GM21825 (cell line): Measurements from ENCODE around the gene ASB18.
"Not testable (repeated sequence)": the region's sequence is repeated elsewhere in the genome, so short reads cannot be mapped to it uniquely, and the experiment has no call there.

ENCODE experiments used
- ATAC-seq: cut with Tn5 transposase; IDR thresholded peaks from one replicate; pipeline ENCODE4 v1.9.1; 2021; ENCODE audit warnings: mild to moderate bottlenecking, moderate library complexity; ENCODE audit not compliant: unreplicated experiment

ASB18 gene

DNA sequence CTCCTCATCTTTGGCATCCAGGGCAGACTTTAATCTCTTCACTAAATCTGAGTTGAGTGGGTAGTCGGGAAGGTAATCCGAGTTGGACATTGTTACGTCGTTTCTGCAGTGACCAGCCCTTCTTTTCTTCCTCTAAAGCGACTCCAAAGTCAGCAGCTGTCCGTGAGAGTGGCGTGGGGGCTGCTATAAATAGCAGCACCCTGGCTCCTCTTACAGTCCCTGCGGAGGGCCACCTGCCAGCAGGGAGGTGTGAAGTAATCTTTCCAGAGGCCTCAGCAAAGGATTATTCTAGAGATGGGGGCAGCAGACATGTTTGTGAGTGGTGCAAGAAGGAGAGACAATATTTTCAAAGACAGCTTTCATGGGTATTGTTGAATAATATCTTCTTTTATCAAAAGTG lies at the start of gene ASB18:
Gene ASB18 (minus strand): TSS at position 151 of the 400 bp plus-strand sequence. CDS start 61 bp downstream, at position 90.
- ATAC-seq = no peak

DNA sequence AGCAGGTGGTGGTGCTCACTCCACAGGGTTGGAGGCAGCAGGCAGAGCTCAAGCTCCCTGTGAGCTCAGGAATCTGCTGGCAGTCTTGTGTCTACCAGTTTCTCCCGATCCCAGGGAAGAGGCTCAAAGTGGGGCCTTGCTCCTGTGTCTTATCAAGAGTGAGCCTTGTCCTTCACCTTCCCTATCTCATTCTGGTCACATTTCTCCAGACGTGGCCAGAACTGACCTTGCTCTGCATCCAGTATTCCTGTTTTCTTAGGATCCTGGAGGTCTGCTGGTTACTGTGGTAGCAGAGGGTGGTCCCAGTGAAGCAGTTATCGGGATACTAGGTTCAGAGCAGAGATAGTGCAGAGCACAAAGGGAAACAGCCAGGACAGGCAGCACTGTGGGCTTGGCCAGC lies 47.1 kb upstream of the ASB18 start:
- no peak for ATAC-seq

DNA sequence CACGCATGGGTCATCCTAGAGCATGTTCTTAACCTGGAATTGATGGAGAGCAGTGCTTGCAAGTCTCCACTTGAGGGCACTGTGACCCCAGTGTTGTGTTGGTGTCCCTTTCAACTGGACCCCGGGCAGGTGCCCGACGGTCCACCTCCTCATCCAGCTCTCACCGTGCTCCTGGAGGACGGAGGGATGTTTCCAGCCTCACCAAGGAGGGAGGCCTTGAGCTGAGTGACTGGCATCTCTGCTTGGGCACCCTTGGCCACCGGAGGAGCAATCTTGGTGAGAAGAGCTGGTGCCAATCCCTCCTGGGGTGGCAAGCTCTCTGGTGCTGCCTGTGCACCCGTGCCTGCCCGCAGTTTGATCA lies 45.4 kb upstream of the ASB18 start:
- ATAC-seq = no peak

DNA sequence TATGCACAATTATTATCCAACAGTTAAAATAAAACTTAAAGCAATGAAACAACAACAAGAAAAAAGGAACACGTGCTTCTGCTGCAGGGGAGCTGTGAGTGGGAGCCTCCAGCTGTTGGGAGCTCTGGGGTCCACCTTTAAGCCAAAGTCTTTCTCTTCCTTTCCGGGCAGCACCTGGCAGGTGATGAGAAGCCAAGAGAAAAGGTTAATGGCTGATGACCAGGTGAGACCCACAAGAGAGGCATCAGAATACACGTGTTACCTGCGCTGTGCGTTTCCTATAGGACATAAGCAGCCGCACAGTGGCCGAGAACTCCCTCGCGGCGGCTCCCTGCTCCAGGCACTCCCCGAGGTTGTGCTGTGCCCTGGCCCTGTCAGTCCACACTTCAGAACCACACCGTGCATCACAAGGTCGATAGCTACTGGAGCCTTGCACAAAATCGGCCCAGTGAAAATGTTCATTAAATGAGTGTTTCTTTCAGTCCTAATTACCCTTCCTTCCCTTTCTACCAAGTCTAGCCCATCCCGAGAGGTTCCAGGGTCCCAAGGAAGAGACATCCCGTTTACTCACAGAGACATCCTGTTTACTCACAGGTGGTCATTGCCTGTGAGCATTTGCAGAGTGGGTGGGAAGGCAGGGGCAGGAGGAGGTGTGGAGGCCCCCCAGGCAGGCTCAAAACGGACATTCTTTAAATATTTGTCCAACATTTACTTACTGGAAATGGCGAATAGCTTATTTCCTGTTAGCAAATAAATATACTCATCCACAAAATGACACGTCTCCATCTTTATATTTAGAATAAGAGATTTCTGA lies 44.9 kb upstream of the ASB18 start:
- no peak for ATAC-seq

GRCh38 chr2:236307641-236308040 lies 43.4 kb upstream of the ASB18 start:
- no peak for ATAC-seq

- no peak for ATAC-seq
These were observed 42.8 kb upstream of the ASB18 start for GRCh38 chr2:236306825-236307540.

- no peak for ATAC-seq
These were observed 41.9 kb upstream of the ASB18 start for GRCh38 chr2:236305964-236306605.

DNA sequence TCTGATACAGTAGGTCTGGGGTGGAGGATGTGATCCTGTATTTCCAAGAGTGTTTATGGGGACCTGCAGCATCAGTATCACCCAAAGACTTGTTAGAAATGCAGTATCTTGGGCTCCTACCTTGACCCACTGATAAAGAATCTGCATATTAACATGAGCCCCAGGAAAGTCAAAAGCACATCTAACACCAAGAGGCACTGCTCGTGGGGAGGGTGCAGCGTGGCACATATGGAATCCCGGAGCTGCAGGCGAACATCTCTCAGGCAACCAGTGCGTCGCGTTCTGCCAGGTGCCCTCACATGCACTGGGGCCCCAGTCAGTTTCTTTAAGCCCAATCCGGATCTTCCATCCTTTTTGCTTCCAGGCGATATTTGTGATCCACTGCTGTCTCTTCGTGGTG lies 41.3 kb upstream of the ASB18 start:
- ATAC-seq = no peak

GRCh38 chr2:236303935-236304334 lies 39.7 kb upstream of the ASB18 start:
- no peak for ATAC-seq

GRCh38 chr2:236302555-236302954 lies 38.3 kb upstream of the ASB18 start:
- no peak for ATAC-seq

GRCh38 chr2:236298924-236299475 lies 34.8 kb upstream of the ASB18 start:
- no peak for ATAC-seq

DNA sequence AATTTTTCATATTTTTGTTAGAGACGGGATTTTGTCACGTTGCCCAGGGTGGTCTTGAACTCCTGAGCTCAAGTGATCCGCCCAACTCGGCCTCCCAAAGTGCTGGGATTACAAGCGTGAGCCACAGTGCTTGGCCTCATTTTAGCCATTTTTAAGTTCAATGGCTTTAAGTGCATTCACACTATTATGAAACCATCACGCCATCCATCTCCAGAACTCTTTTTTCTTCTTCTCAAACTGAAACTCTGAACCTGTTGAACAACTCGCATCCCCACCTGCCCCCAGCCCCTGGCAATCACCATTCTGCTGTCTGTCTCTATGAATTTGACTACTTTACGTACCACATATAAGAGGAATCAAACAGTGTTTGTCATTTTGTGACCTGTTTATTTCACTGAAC lies 31.3 kb upstream of the ASB18 start:
- no peak for ATAC-seq

GRCh38 chr2:236294647-236295046 lies 30.4 kb upstream of the ASB18 start:
- ATAC-seq = no peak

- no peak for ATAC-seq
These were observed 29.1 kb upstream of the ASB18 start for GRCh38 chr2:236293241-236293810.

DNA sequence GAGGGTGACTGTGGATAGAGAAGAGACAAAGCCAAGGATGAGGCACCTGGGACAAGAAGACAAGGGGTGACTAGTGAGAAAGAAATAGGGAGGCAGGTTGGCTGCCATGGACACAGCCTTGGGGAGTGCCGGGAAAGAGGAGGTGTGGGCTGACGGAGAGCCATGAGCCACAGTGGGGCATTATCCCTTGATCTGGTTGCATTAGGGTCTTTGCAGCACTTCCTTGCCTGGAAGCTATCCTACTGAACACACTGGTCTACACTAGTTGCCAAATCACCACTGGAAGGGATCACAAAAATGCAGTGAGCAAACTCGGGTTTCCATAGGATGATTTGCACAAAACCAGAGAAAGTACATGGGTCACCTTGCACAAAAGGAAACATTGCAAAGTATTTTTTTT lies 27.7 kb upstream of the ASB18 start:
- no peak for ATAC-seq

DNA sequence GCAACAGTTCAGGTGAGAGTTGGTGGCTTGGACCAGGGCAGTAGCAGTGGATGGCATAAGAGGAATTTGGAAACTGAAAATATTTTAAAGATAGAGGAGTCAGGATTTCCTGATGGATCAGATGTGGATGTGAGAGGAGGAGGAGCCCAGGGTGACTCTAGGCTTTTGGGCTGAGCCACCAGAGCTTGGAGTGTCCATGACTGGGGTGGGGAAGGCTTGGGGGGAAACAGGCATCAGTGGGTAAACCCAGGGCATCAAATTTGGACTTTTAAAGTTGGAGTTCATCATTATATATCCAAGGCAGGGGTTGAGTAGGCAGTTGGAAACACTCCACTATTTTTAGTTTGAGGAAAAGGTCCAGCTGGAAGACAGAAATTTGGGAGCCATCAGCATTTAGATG lies 27.3 kb upstream of the ASB18 start:
- ATAC-seq = no peak

- ATAC-seq = no peak
These were observed 26.7 kb upstream of the ASB18 start for GRCh38 chr2:236290742-236291425.

DNA sequence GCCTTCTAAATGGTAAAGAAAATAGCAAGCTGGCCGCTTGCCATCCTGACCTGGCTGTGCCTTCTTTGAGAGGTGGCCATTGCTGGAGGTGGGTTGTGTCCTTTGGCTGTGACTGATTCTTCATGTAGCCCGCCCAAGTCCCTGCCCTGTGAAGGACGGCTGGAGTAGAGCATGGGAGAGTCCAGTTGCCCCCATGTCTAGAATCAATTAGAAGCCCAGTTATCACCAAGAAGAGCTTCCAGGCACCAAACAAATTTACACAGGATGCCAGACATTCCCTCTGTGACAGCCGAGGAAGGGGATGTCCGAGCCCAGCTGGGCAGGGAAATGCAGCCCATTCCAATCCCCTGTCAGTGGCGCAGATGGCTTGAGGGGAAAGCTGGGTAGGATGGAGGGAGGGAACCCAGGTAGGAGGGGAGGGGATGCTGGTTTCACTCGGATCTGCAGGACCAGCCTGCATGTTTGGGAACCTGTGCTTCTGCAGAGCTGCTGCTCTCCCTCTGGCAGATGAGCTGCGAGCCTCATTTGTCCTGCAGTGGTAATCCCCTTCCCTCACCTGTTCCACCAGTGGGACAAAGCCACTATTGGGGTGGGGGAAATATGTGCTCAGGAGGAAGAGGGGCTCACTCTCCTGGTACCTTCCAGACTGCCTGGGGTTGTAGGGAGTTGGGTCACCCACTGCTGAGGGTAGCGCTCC lies 25.7 kb upstream of the ASB18 start:
- no peak for ATAC-seq

DNA sequence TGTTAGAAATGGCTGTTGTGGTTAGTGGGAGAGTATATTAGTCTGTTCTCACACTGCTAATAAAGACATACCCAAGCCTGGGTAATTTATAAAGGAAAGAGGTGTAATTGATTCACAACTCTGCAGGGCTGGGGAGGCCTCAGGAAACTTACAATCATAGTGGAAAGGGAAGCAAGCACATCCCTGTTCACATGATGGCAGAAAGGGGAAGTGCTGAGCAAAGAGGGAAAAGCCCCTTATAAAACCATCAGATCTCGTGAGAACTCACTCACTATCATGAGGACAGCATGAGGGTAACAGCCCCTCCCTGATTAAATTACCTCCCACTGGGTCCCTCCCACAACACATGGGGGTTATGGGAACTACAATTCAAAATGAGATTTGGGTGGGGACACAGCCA lies 24.2 kb upstream of the ASB18 start:
- not testable (repeated sequence) for ATAC-seq

GRCh38 chr2:236287656-236288055 lies 23.4 kb upstream of the ASB18 start:
- ATAC-seq = no peak
